Upper lobe of left lung (tissue), 4 donors: ENCODE measurements around the gene PIKFYVE.

Experiments used
- CTCF ChIP-seq, 6 experiments: fragments of 450-650 bp in 4 of 6; fragments of 200-600 bp in 2 of 6; sonication (generic) in 2 of 6; IDR thresholded peaks; one replicate each; pipeline ENCODE4 v1.5.1; 2016 to 2019; ENCODE audit warnings: antibody characterized with exemption in 6 of 6
- POLR2A ChIP-seq, 4 donors: fragments of 450-650 bp; IDR thresholded peaks; one replicate each; pipeline ENCODE4 v1.5.1; 2016 to 2017; ENCODE audit warnings: antibody characterized with exemption in 4 of 4, mild to moderate bottlenecking in 2 of 4
- POLR2AphosphoS5 ChIP-seq, 2 donors: sonication (generic); formaldehyde crosslinking; IDR thresholded peaks; one replicate each; pipeline ENCODE4 v1.5.1; 2017; ENCODE audit warnings: antibody characterized with exemption in 2 of 2

DNA sequence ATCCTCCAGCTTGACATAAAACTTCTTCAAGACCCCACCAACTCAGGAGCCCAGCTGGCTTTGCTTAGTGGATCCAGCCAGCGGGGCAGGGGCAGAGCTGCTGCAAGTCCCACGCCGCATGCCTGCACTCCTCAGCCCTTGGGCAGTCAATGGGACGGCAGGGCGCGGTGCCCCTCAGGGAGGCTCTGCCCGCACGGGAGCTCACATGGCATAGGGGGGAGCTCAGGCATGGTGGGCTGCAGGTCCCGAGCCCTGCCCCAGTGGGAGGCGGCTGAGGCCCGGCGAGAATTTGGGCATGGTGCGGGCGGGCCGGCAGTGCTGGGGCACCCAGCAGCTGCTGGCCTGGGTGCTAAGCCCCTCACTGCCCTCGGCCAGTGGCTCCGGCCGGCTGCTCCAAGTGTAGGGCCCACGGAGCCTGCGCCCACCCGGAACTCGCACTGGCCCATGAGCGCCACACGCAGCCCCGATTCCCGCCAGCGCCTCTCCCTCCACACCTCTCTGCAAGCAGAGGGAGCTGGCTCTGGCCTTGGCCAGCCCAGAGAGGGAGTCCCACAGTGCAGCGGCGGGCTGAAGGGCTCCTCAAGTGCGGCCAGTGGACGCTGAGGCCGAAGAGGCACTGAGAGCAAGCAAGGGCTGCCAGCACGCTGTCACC lies 38.3 kb upstream of the PIKFYVE start:
- TF ChIP-seq CTCF (IDR thresholded peaks at IDR 0.05) (no peak), POLR2A (IDR thresholded peaks at IDR 0.05) (no peak), POLR2AphosphoS5 (IDR thresholded peaks at IDR 0.05) (no peak)
